ENCODE data around the gene GYPB.
"Not testable (repeated sequence)": the region's sequence is repeated elsewhere in the genome, so short reads cannot be mapped to it uniquely, and the experiment has no call there.

DNA sequence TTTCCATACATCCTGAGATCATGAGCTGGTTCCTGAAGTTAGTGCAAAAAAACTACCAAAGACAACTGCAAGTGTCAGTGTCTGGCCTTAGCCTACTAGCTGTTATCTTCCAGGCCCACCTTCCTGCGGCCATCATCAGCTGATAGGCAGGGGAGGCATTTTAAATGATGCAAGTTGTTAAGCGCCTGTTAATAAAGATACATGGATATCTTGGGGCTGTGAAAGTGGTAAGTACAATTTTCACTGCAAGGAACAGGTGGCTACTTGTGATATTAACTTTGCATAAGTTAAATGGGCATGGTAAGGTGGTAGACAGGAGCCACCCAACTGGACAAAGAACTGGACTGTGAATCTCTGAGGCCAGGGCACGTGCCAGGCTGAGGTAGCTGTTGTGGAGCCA is at the start of gene GYPB:
- TF ChIP-seq, protein P1, sequence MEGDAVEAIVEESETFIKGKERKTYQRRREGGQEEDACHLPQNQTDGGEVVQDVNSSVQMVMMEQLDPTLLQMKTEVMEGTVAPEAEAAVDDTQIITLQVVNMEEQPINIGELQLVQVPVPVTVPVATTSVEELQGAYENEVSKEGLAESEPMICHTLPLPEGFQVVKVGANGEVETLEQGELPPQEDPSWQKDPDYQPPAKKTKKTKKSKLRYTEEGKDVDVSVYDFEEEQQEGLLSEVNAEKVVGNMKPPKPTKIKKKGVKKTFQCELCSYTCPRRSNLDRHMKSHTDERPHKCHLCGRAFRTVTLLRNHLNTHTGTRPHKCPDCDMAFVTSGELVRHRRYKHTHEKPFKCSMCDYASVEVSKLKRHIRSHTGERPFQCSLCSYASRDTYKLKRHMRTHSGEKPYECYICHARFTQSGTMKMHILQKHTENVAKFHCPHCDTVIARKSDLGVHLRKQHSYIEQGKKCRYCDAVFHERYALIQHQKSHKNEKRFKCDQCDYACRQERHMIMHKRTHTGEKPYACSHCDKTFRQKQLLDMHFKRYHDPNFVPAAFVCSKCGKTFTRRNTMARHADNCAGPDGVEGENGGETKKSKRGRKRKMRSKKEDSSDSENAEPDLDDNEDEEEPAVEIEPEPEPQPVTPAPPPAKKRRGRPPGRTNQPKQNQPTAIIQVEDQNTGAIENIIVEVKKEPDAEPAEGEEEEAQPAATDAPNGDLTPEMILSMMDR (IDR thresholded peaks at IDR 0.05; ENCODE audit: poor library complexity, severe bottlenecking) = not testable (repeated sequence)
- not testable (repeated sequence) for TF ChIP-seq POLR2AphosphoS5 (IDR thresholded peaks at IDR 0.05); EZH2 (IDR thresholded peaks at IDR 0.05; ENCODE audit: borderline replicate concordance, insufficient read depth, low read length, poor library complexity, severe bottlenecking); TAF1 (IDR thresholded peaks at IDR 0.05; ENCODE audit: low read depth); EP300 (conservative IDR thresholded peaks at IDR 0.05; ENCODE audit: poor library complexity, severe bottlenecking); SMC3 (conservative IDR thresholded peaks at IDR 0.05; ENCODE audit: poor library complexity); MXI1 (conservative IDR thresholded peaks at IDR 0.05; ENCODE audit: poor library complexity, severe bottlenecking); RAD21 (conservative IDR thresholded peaks at IDR 0.05)
- TF ChIP-seq, protein P2, sequence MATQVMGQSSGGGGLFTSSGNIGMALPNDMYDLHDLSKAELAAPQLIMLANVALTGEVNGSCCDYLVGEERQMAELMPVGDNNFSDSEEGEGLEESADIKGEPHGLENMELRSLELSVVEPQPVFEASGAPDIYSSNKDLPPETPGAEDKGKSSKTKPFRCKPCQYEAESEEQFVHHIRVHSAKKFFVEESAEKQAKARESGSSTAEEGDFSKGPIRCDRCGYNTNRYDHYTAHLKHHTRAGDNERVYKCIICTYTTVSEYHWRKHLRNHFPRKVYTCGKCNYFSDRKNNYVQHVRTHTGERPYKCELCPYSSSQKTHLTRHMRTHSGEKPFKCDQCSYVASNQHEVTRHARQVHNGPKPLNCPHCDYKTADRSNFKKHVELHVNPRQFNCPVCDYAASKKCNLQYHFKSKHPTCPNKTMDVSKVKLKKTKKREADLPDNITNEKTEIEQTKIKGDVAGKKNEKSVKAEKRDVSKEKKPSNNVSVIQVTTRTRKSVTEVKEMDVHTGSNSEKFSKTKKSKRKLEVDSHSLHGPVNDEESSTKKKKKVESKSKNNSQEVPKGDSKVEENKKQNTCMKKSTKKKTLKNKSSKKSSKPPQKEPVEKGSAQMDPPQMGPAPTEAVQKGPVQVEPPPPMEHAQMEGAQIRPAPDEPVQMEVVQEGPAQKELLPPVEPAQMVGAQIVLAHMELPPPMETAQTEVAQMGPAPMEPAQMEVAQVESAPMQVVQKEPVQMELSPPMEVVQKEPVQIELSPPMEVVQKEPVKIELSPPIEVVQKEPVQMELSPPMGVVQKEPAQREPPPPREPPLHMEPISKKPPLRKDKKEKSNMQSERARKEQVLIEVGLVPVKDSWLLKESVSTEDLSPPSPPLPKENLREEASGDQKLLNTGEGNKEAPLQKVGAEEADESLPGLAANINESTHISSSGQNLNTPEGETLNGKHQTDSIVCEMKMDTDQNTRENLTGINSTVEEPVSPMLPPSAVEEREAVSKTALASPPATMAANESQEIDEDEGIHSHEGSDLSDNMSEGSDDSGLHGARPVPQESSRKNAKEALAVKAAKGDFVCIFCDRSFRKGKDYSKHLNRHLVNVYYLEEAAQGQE (IDR thresholded peaks at IDR 0.05; ENCODE audit: borderline replicate concordance) = not testable (repeated sequence)
